Glutamatergic neuron (in vitro differentiated cells): Measurements from ENCODE around the gene LRP10. TPM values are rescaled to one million over a fixed set of nuclear protein-coding genes. Genes with fewer than 3 reads are reported as not detected.
"Not testable (repeated sequence)": the region's sequence is repeated elsewhere in the genome, so short reads cannot be mapped to it uniquely, and the experiment has no call there.

Experiments
- DNase-seq: peaks from one replicate; pipeline ENCODE4 v3.0.0; 2022
- H3K27ac Mint-ChIP-seq: one replicate; pipeline ENCODE4 v1.8.0; 2020; ENCODE audit warnings: mild to moderate bottlenecking, mixed read lengths, inconsistent platforms; ENCODE audit not compliant: unreplicated experiment
- H3K27me3 Mint-ChIP-seq: one replicate; pipeline ENCODE4 v1.8.0; 2020; ENCODE audit warnings: mild to moderate bottlenecking, moderate library complexity, mixed read lengths, inconsistent platforms; ENCODE audit not compliant: unreplicated experiment
- H3K36me3 Mint-ChIP-seq: one replicate; pipeline ENCODE4 v1.8.0; 2020; ENCODE audit warnings: mild to moderate bottlenecking, mixed read lengths, inconsistent platforms; ENCODE audit not compliant: unreplicated experiment
- H3K4me1 Mint-ChIP-seq: one replicate; pipeline ENCODE4 v1.8.0; 2020; ENCODE audit warnings: mild to moderate bottlenecking, low read depth, mixed read lengths, inconsistent platforms; ENCODE audit not compliant: unreplicated experiment
- H3K4me3 Mint-ChIP-seq: one replicate; pipeline ENCODE4 v1.8.0; 2020; ENCODE audit warnings: mild to moderate bottlenecking, mixed read lengths, inconsistent platforms; ENCODE audit not compliant: unreplicated experiment
- H3K9me3 Mint-ChIP-seq: one replicate; pipeline ENCODE4 v1.8.0; 2020; ENCODE audit warnings: mild to moderate bottlenecking, moderate library complexity, mixed read lengths, inconsistent platforms; ENCODE audit not compliant: unreplicated experiment
- total RNA-seq: library from RNA; stranded (reverse); fragmentation: NEBNext Ultra II Directional; extraction: Animal tissue kit (Norgen Biotek cat#: 25700); gene quantifications from one replicate; pipeline ENCODE4 v1.2.1, GENCODE V29; 2021; ENCODE audit not compliant: unreplicated experiment
- TF ChIP-seq, protein P1 (sequence below): fragments of 200-600 bp; sonication (generic); IDR thresholded peaks from one replicate; pipeline ENCODE4 v1.5.0; 2021; ENCODE audit not compliant: partially characterized antibody, unreplicated experiment

Gene LRP10
- total RNA-seq, 1 donor from 2014 or later: 15.1 TPM

GRCh38 chr14:22847661-22848341 lies 23.7 kb upstream of the LRP10 start:
- DNase-seq: no peak
- Mint-ChIP-seq H3K36me3 (no peaks in the 10 kb centered on the region), H3K27me3 (peaks cover 5% of the 10 kb centered on the region), H3K27ac (peak overlapping the region; percentile 28), H3K4me3 (no peak overlapping the region), H3K4me1 (peaks cover 3% of the 10 kb centered on the region), H3K9me3 (peaks cover 2% of the 10 kb centered on the region)
- TF ChIP-seq, protein P1, sequence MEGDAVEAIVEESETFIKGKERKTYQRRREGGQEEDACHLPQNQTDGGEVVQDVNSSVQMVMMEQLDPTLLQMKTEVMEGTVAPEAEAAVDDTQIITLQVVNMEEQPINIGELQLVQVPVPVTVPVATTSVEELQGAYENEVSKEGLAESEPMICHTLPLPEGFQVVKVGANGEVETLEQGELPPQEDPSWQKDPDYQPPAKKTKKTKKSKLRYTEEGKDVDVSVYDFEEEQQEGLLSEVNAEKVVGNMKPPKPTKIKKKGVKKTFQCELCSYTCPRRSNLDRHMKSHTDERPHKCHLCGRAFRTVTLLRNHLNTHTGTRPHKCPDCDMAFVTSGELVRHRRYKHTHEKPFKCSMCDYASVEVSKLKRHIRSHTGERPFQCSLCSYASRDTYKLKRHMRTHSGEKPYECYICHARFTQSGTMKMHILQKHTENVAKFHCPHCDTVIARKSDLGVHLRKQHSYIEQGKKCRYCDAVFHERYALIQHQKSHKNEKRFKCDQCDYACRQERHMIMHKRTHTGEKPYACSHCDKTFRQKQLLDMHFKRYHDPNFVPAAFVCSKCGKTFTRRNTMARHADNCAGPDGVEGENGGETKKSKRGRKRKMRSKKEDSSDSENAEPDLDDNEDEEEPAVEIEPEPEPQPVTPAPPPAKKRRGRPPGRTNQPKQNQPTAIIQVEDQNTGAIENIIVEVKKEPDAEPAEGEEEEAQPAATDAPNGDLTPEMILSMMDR: no peak

- Mint-ChIP-seq H3K36me3 (no peaks in the 10 kb centered on the region), H3K4me3 (no peak overlapping the region), H3K9me3 (peaks cover 2% of the 10 kb centered on the region), H3K27ac (peak overlapping the region; percentile 28), H3K4me1 (peaks cover 3% of the 10 kb centered on the region), H3K27me3 (peaks cover 5% of the 10 kb centered on the region)
- no peak for DNase-seq
- TF ChIP-seq, protein P1: no peak
Observed at GRCh38 chr14:22848351-22849164, 23.0 kb upstream of the LRP10 start.

- peaks cover 3% of the 10 kb centered on the region for H3K4me1 Mint-ChIP-seq
- H3K27me3 Mint-ChIP-seq: peaks cover 5% of the 10 kb centered on the region
- TF ChIP-seq, protein P1: no peak
- H3K27ac Mint-ChIP-seq: no peak overlapping the region
- H3K4me3 Mint-ChIP-seq: no peak overlapping the region
- DNase-seq: no peak
- no peaks in the 10 kb centered on the region for H3K36me3 Mint-ChIP-seq
- peaks cover 2% of the 10 kb centered on the region for H3K9me3 Mint-ChIP-seq
Observed at GRCh38 chr14:22849212-22849819, 22.2 kb upstream of the LRP10 start.

GRCh38 chr14:22850944-22851764 lies 20.4 kb upstream of the LRP10 start:
- H3K4me3 Mint-ChIP-seq: no peak overlapping the region
- peaks cover 2% of the 10 kb centered on the region for H3K9me3 Mint-ChIP-seq
- no peak overlapping the region for H3K27ac Mint-ChIP-seq
- peaks cover 3% of the 10 kb centered on the region for H3K4me1 Mint-ChIP-seq
- no peaks in the 10 kb centered on the region for H3K36me3 Mint-ChIP-seq
- DNase-seq: no peak
- TF ChIP-seq, protein P1: no peak
- peaks cover 2% of the 10 kb centered on the region for H3K27me3 Mint-ChIP-seq

DNA sequence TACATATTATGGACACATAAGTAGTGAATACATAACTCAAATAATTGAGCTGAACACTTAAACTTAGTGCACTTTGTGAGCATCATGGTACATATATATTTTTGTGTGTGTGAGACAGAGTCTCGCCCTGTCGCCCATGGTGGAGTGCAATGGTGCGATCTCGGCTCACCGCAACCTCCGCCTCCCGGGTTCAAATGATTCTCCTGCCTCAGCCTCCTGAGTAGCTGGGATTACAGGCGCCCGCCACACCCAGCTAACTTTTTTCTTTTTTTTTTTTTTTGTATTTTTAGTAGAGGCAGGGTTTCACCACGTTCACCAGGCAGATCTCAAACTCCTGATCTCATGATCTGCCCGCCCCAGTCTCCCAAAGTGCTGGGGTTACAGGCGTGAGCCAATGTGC lies 19.4 kb upstream of the LRP10 start:
- H3K9me3 Mint-ChIP-seq, H3K27me3 Mint-ChIP-seq, H3K4me3 Mint-ChIP-seq, H3K36me3 Mint-ChIP-seq, DNase-seq, H3K27ac Mint-ChIP-seq, H3K4me1 Mint-ChIP-seq: not testable (repeated sequence)
